ENCODE measurements around the gene ARFIP1.
"Not testable (repeated sequence)": the region's sequence is repeated elsewhere in the genome, so short reads cannot be mapped to it uniquely, and the experiment has no call there.

ARFIP1 gene

DNA sequence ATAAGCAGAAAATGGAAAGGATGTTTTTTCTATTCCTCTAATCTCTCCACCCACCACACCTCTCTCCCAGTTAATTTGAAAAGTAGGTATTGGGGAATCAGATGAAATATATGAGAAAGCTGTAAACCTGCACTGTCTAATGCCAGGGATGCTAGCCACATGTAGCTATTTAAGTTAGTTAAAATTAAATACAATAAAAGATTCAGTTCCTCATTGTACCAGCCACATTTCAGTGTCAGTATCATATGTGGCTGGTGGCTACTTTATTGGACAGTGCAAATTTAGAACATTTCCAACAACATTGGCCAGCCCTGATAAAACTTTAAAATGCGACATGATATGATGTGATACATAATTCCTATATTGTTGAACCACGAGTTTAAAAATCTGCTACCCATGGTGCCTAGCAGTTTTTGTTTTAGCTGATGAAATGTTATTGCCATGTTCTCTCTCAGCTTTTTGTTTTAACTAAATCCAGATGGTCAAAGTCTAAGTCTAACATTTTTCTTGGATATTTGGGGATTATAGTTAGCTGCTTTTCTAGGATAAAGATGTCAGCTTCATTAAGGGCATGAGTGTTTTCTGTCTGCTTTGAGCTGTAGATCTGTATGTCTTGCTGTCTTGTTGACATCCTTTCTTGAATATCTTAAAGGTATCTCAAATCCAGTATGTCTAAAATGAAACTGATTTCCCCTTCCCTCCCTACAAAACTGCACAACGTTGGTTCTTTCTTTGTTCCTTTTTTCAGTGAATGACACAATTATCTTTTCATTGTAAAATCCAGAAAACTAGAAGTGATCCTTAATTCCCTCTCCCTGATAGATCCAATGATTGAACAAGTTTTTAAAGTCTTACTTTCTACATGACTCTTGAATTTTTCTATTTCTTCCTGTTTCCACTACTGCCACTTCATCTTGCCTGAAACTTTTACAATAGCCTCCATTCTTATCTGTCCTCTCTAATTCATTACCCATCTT is 6.2 kb downstream of the ARFIP1 start:
- no peak for DNase-seq (ENCODE audit: low spot score)

DNA sequence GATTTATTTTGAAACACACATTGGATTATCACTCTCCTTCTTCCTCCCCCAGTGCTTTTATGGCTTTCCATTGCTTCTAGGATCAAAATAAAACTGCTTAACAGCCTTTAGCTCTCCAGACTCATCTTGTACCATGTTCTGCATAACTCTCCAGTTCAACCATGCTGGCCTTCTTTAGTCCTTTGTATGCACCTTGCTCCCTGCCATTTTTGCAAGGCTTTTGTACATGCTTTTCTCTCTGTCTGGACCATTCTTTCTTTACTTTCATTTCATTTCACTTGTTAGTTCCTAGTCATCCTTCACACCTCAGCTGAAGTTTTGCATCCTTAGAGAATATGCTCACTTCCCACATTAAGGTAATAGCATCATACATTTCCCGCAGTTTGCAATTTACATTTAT is 6.9 kb downstream of the ARFIP1 start:
- no peak for DNase-seq (ENCODE audit: low spot score)

DNA sequence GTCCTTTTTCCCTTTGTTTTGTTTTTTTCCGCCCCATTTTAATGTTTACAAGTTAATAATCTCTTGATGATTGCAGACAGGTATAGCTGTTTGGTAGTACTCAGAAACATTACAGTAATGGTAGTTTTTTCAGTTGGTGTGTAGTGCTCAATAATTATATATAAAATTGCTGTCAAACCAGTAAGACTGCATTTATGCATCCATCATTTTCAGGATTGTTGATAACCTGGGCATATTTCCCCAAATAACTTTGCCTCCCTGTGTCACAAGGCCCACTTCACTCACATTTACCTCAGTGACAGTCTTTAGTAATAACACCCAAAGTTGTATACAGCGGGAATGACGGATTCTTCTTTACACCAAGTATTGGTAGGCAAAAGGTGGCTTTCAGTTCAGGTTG is 16.1 kb downstream of the ARFIP1 start:
- no peak for DNase-seq (ENCODE audit: low spot score)

DNA sequence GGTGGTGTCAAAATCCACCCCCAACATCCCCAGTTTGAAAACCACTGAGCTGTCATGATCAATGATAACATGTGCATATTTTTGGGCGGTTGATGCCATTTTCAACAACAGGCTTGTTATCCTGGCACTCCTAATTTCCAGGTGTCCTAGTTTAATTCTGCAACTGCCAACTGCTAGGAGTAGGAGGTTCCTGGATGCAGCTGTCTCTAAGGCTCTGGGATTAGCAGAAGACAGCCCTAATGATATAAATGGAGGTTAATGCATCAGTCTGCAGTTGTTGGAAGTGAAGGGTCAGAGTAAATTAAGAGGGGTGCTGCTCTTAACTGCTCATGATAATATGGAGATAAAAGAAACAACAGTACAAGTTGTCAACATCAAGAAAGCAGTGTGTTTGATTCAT is 23.8 kb downstream of the ARFIP1 start:
- DNase-seq (ENCODE audit: low spot score), result no peak

DNA sequence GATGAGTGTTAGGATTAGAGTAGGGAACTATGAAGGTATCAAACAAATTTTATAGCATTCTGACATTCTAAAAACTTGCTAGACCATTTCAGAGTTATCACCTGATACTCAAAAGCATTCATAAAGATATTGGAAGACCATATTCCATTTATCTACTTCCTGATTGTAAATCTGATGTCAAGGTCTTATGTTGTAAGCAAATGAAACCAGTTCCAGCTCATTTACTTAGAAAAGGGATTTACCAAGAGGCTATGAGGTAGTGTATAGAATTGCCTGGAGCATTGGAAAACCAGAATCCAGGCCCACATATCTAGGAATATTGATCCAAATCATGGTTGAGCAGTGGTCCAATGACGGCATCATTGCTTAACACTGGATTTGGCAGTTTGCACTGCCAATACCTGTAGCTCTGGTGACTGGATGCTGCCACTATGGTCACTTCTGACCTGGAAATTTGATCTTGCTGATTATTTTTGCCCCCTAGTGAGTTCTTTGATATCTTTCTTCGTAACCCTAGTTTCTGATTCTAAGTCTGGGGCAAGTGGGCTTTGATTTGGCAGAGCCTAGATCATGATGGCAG is 25.4 kb downstream of the ARFIP1 start:
- DNase-seq (ENCODE audit: low spot score), result no peak

DNA sequence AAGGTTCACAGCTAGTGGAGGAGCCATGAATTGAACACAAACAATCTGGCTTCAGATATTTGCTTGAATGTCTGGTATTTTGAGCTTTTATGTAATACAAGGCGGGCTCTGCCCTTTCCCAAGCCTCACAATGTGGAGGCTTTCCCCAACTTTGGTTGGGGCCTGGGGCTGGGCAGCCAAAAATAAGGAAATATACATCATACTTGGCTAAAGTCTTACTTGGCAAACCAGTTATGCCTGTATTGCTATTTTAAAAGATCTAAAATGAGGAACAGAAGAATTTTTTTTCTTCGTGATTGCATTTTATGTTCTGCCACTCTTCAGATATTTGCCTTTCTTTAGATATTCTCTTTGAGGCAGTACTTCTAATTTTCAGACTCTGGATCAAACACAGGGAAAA is 26.1 kb downstream of the ARFIP1 start:
- DNase-seq (ENCODE audit: low spot score), result no peak

DNA sequence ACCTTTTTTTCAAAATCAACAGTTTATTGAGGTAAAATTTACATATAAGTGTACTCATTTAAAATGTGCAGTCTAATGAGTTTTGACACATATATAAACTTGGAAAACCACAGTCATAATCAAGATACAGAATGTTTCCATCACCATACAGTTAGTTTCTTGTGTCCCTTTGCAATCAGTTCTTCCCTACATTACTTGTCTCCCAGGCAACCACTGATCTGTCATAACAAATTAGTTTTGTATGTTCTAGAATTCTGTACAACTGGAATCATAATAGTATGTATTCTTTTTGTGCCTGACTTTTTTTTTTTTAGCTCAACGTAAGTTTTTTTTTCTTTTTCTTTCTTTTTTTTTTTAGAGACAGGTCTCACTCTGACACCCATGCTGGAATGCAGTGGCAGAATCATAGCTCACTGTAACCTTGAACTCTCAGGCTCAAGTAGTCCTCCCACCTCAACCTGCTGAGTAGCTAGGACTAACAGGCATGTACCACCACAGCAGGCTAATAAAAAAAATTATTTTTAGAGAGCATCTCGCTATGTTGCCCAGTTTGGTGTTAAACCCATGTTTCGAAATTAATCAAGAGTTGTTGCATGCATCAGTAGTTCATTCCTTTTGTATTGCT is 26.9 kb downstream of the ARFIP1 start:
- no peak for DNase-seq (ENCODE audit: low spot score)

DNA sequence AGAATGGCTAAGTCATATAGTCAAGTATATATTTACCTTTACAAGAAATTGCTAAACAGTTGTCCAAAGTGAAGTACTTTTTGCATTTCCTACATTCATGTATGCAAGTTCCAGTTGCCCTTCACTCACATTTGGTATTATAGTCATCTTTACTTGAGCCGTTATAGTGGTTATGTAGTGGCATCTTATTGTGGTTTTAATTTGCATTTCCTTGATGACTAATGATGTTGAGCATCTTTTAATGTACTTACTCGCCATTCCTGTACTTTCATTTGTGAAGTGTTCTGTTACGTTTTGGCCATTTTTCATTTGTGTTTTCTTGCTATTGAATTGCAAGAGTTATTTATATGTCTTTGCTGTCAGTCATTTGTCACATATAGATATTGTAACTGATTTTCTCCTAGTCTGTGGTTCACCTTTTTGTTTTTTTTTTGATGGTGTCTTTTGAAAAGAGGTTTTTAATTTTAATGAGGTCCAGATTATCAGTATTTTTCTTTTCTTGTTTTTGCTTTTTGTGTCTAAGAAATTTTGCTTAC is 27.6 kb downstream of the ARFIP1 start:
- no peak for DNase-seq (ENCODE audit: low spot score)

DNA sequence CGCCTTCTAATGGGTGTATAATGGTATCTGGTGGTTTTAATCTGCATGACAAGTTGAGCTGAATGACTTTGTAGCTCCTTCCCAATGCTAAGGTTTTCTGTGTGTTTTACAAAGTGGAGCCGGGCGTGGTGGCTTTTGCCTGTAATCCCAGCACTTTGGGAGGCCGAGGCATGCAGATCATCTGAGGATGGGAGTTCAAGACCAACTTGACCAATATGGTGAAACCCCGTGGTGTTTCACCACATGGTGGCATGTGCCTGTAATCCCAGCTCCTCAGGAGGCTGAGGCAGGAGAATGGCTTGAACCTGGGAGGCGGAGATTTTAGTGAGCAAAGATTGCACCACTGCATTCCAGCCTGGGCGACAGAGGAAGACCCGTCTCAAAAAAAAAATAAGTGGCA is 28.9 kb downstream of the ARFIP1 start:
- DNase-seq (ENCODE audit: low spot score), result no peak

DNA sequence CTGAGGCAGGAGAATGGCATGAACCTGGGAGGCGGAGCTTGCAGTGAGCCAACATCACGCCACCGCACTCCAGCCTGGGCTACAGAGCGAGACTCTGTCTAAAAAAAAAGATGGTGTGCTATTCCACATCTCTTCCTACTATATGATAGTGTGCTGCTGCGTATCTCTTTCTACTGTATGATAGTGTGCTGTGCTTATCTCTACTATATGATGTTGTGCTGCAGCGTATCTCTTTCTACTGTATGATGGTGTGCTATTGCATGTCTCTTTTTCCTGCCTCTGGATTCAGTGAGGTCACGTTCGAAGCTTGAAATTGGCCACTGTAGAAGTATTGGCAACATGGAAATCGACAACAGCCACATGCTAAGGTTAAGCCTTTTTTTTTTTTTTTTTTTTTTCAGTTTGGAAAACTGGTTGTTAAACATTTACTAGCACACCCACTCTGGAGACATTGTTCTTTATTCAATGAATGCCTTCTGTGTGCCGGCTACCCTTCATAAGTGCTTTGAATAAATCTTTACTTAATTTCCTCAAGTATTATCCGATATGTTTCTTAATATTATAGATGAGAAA is 31.0 kb downstream of the ARFIP1 start:
- peak; percentile 29 for DNase-seq (ENCODE audit: low spot score)

DNA sequence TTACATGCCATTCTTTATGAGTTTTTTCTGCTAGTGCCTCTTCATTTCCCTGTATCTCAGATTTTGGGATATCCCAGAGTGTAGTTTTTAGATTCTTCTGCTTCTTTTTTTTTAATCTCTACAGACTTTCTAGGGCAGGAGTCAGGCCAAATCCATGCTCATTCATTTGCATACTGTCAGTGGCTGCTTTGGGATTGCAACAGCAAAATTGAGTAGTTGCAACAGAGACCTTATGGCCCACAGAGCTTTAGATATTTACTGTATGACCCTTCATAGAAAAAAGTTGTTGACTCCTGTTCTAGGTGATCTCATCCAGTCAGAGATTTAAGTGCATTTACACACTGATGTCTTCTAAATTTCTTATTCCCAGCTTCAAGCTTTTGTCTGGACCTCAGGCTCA is 35.3 kb downstream of the ARFIP1 start:
- DNase-seq (ENCODE audit: low spot score), result no peak

DNA sequence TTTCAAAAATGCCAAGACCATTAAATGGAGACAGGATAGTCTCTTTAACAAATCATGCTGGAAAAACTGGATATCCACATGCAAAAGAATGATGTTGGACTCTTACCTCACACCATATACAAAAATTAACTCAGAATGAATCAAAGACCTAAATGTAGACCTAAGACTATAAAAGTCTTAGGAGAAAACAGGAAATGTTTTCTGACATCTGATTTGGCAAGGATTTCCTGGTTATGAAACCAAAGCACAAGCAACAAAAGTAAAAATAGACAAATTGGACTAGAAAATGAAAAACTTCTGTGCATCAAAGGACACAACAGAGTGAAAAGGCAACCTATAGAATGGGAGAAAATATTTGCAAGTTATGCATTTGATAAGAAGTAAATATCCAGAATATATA is 37.6 kb downstream of the ARFIP1 start:
- no peak for DNase-seq (ENCODE audit: low spot score)

DNA sequence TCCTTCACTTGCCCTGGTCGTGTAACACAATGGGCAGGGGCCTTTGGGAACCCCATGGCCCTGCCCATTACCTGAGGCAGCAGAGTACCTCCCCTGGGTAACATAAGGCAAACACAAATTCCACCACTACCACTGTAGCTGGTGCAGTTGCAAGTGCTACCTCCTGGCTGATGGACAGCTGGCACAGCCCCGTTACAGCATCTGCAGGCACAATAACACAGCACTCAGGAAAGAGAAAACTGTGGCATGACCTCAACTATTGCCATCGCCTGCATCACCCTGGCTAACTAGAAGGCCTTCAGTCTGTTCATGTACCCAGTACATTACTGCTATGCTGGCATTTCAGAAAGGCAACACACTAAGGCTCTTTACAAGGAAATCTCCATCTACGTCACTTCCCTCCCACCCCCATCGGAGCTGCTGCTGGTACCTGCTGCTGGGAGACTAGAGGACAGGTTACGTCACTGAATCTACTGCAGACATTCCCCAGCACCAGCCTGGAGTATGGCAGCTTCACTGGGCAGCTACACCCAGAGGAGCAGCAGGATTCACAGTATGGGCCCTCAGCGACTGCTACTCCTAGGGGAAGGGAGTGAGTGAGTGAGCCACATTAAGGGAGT is 39.4 kb downstream of the ARFIP1 start:
- DNase-seq (ENCODE audit: low spot score), result no peak

DNA sequence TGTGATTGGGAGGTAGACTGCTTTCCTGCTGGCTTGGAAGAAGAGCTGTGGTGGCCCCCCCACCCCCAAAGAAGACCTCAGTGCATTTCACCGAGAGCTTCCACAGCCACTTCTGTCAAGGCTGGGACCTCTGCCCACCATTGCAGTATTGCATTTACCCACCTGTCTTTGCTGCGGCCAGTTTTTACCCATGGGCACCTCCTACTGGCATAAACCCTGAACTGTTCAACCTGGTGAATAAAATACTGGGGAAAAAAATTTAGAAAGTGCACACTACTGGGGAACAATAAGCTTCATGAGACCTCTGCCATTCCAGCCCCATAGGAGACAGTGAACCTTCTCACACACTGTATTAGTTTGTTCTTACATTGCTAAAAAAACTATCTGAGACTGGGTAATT is 40.3 kb downstream of the ARFIP1 start:
- DNase-seq (ENCODE audit: low spot score), result no peak

DNA sequence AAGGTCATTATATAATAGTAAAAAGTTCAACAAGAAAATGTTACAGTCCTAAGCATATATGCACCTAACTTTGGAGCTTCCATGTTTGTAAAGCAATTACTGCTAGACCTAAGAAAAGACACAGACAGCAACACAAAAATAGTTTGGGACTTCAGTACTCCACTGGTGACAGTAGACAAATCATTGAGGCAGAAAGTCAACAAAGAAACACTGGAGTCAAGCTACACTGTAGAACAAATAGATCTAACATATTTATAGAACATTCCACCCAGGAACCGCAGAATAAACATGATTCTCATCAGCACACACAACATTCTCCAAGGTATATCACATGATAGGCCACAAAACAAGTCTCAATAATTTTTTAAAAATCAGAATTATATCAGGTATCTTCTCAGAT is 42.6 kb downstream of the ARFIP1 start:
- DNase-seq (ENCODE audit: low spot score), result no peak

DNA sequence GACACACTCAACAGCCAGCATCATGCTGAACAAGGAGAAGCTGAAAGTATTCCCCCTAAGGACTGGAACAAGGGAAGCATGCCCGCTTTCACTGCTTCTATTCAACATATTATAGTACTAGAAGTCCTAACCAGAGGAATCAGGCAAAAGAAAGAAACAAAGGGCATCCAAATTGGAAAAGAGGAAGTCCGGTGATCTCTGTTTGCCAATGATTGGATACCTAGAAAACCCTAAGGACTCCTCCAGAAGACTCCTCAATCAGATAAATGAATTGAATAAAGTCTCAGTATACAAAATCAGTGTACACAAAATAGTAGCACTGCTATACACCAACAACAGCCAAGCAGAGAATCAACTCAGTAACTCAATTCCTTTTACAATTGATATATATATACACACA is 44.8 kb downstream of the ARFIP1 start:
- no peak for DNase-seq (ENCODE audit: low spot score)

DNA sequence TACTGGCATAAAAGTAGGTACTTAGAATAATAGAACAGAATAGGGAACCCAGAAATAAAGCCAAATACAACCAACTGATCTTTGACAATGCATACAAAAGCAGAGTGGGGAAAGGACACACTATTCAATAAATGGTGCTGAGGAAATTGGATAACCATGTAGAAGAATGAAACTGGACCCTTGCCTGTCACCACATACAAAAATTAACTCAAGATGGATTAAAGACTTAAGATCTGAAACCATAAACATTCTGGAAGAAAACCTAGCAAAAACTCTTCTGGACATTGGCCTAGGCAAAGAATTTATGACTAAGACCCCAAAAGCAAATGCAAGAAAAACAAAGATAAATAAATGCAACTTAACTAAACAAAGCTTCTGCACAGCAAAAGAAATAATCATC is 45.6 kb downstream of the ARFIP1 start:
- DNase-seq (ENCODE audit: low spot score), result no peak

DNA sequence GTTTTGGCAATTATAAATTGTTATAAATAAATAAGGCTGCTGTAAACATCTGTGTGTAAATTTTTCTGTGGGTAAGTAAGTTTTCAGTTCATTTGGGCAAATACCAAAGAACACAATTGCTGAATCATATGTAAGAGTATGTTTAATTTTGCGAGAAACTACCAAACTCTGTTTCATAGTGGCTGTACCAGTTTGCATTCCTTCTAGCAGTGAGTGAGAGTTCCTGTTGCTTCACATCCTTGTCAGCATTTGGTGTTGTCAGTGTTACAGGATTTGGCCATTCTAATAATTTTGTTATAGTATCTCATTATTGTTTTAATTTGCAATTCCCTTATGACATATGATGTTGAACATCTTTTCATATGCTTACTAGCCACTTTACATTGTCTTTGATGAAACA is 48.4 kb downstream of the ARFIP1 start:
- no peak for DNase-seq (ENCODE audit: low spot score)

DNA sequence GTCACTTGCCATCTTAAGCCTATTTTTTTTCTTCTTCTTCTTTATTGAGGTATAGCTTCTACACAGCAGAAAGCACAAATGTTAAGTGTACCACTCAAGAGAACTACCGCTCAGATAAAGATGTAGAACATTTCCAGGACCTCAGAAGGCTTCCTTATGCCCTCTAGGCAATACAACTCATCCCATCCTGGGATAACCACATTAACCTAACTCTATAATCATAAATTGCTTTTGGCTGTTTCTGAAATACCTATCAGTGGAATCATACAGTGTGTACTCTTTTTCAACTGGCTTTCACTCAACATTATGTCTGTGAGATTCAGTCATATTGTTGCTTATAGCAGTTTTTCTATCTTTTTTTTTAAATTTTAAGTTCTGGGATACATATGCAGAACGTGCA is 51.7 kb downstream of the ARFIP1 start:
- DNase-seq (ENCODE audit: low spot score), result no peak

DNA sequence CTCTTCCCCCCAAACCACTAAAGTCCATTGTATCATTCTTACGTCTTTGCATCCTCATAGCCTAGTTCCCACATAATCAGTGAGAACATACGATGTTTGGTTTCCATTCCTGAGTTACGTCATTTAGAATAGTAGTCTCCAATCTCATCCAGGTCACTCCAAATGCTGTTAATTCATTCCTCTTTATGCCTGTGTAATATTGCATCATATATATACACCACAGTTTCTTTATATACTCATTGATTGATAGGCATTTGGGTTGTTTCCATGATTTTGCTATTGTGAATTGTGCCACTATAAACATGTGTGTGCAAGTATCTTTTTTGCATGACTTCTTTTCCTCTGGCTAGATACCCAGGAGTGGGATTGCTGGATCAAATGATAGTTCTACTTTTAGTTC is 57.2 kb downstream of the ARFIP1 start:
- DNase-seq (ENCODE audit: low spot score), result no peak

DNA sequence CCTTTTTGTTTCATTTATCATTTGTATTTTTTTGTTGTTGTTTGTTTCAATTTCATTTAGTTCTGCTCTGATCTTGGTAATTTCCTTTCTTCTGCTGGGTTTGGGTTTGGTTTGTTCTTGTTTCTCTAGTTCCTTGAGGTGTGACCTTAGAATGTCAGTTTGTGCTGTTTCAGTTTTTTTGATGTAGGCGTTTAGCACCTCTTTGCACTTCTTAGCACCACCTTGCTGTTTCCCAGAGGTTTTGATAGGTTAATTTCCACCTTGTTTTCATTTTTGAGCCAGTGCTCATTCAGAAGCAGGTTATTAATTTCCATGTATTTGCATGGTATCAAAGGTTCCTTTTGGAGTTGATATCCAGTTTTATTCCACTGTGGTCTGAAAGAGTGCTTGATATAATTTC is 60.0 kb downstream of the ARFIP1 start:
- DNase-seq (ENCODE audit: low spot score), result not testable (repeated sequence)

DNA sequence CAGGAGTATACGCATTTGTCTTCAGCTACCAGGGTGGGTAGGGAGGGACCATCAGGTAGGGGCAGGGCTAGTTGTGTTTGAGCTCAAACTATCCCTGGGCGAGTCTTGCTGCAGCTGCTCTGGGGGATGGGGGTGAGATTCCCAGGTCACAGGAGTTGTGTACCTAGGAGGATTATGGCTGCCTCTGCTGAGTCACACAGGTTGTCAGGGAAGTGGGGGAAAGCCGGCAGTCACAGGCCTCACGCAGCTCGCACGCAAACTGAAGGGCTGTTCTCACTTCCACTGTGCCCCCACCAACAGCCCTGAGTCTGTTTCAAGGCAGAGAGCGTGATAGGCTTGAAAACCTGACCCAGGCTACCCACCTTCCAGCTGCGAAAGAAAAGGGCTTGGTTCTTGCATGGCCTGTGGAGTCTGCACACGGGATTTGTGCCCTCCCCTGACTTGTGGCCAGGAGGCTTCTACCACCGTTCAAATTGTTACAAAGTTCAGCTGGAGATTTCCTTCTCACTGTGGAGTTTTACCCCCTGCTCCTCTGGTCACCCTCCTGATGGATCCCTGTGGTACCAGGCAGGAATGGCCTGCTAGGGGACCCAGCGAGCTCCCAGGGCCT is 63.8 kb downstream of the ARFIP1 start:
- peak; percentile 43 for DNase-seq (ENCODE audit: low spot score)

All from SW480 (cell line).